Epithelial cell of prostate (primary cell): ENCODE measurements around the gene LRRC8A.
"Not testable (repeated sequence)": the region's sequence is repeated elsewhere in the genome, so short reads cannot be mapped to it uniquely, and the experiment has no call there.

ENCODE experiments used
- DNase-seq: peaks from one replicate; pipeline ENCODE4 v3.0.0-alpha.2; 2011; ENCODE audit warnings: low read depth, low spot score
- H3K27ac ChIP-seq: fragments of 450-650 bp; 2 replicates; pipeline ENCODE4 v1.5.1; 2017; ENCODE audit warnings: mild to moderate bottlenecking

LRRC8A gene

GRCh38 chr9:128917151-128917849 is 35.4 kb downstream of the LRRC8A start:
- no peak for DNase-seq
- peak overlapping the region; percentile 100 for H3K27ac ChIP-seq

- no peak for DNase-seq
- peak overlapping the region; percentile 100 for H3K27ac ChIP-seq
These were observed 37.0 kb downstream of the LRRC8A start for GRCh38 chr9:128918921-128919320.

- H3K27ac ChIP-seq, result peak overlapping the region; percentile 100
- no peak for DNase-seq
These were observed 37.6 kb downstream of the LRRC8A start for GRCh38 chr9:128919402-128920089.

GRCh38 chr9:128920381-128921058 is 38.6 kb downstream of the LRRC8A start, which contains the start of gene PHYHD1:
Gene PHYHD1 (plus strand): TSS chr9:128920982. CDS start chr9:128922324, 1,342 bp downstream.
- DNase-seq, result no peak
- H3K27ac ChIP-seq, result peak within 1 kb of the TSS; percentile 100

GRCh38 chr9:128921881-128922763 is 40.2 kb downstream of the LRRC8A start:
- H3K27ac ChIP-seq, result peak overlapping the region; percentile 100
- DNase-seq, result no peak

GRCh38 chr9:128923493-128923883 is 41.6 kb downstream of the LRRC8A start:
- H3K27ac ChIP-seq, result no peak overlapping the region
- DNase-seq, result no peak

GRCh38 chr9:128927731-128928411 is 45.9 kb downstream of the LRRC8A start:
- H3K27ac ChIP-seq, result no peak overlapping the region
- DNase-seq, result no peak

GRCh38 chr9:128928624-128929023 is 46.7 kb downstream of the LRRC8A start:
- H3K27ac ChIP-seq, result no peak overlapping the region
- no peak for DNase-seq

- no peak for DNase-seq
- H3K27ac ChIP-seq, result no peak overlapping the region
These were observed 47.6 kb downstream of the LRRC8A start for GRCh38 chr9:128929560-128929959.

GRCh38 chr9:128933731-128934130 is 51.8 kb downstream of the LRRC8A start:
- no peak overlapping the region for H3K27ac ChIP-seq
- no peak for DNase-seq

- DNase-seq, result no peak
- H3K27ac ChIP-seq, result no peak overlapping the region
These were observed 54.4 kb downstream of the LRRC8A start for GRCh38 chr9:128936171-128936865.

GRCh38 chr9:128937310-128938165 is 55.6 kb downstream of the LRRC8A start:
- no peak for DNase-seq
- no peak overlapping the region for H3K27ac ChIP-seq

- no peak for DNase-seq
- H3K27ac ChIP-seq, result no peak overlapping the region
These were observed 58.5 kb downstream of the LRRC8A start for GRCh38 chr9:128940271-128940921.

- DNase-seq, result no peak
- no peak overlapping the region for H3K27ac ChIP-seq
These were observed 59.2 kb downstream of the LRRC8A start for GRCh38 chr9:128940946-128941755.

GRCh38 chr9:128943832-128944620 is 62.1 kb downstream of the LRRC8A start:
- no peak overlapping the region for H3K27ac ChIP-seq
- DNase-seq, result no peak

- DNase-seq, result not testable (repeated sequence)
These were observed 63.0 kb downstream of the LRRC8A start for GRCh38 chr9:128944966-128945365.

More at GRCh38 chr9:128944966-128945365, 63.0 kb downstream of the LRRC8A start:
- not testable (repeated sequence) for H3K27ac ChIP-seq
